Right renal cortex interstitium (tissue), 3 donors: Measurements from ENCODE around the gene SRPRA. TPM values are rescaled to one million over a fixed set of nuclear protein-coding genes. Genes with fewer than 3 reads are reported as not detected.

ENCODE experiments used
- DNase-seq, 3 donors: peaks; one replicate each; pipeline ENCODE4 v3.0.0-alpha.2; 2013; ENCODE audit warnings: low read depth in 3 of 3, low spot score in 2 of 3
- polyA plus RNA-seq, 3 donors: library from polyadenylated mRNA; unstranded; fragments of 120-200 nt; gene quantifications; one replicate each; pipeline ENCODE4 v1.2.1, GENCODE V29; 2013; ENCODE audit not compliant: insufficient read length in 3 of 3

Gene SRPRA
- polyA plus RNA-seq, 3 donors, result 75.6 to 82.6 (median 79.5) TPM

GRCh38 chr11:126233391-126233790 is 35.3 kb downstream of the SRPRA start:
- no peak for DNase-seq

- no peak for DNase-seq
Measured at GRCh38 chr11:126232683-126233082, 36.0 kb downstream of the SRPRA start.

- no peak for DNase-seq
Measured at GRCh38 chr11:126231725-126232459, 36.8 kb downstream of the SRPRA start.

DNA sequence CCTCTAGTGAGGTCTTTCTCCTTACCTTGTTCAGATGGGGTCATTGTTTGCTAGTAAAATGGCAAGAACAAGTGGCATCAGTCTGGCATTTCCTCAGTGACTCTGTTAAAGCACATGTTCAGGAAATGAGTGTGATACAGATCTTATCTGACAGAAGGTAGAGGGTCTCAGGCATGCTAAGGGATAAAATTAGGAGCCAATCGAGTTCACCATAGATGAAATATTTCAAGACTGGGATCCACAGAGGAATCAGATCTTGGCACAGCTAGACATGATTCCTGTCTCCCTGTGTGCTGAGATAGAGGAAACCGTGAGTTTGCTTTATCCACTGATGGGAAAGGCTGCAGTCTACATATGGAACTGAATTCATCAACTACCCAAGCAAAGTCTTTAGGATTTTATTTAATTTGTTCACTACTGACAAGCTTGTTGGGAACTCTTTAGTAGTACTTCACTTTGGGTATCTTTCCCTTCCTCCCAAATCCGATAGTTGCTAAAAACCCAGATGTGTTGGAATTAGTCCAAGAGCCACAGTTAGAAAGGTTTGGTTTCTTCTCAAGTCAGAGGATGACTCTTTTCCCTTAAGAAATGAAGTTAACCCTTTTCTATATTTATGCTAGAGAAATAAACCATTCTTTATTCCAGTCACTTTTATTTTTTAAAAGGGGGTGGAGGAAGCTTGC is 38.7 kb downstream of the SRPRA start:
- DNase-seq, result no peak

DNA sequence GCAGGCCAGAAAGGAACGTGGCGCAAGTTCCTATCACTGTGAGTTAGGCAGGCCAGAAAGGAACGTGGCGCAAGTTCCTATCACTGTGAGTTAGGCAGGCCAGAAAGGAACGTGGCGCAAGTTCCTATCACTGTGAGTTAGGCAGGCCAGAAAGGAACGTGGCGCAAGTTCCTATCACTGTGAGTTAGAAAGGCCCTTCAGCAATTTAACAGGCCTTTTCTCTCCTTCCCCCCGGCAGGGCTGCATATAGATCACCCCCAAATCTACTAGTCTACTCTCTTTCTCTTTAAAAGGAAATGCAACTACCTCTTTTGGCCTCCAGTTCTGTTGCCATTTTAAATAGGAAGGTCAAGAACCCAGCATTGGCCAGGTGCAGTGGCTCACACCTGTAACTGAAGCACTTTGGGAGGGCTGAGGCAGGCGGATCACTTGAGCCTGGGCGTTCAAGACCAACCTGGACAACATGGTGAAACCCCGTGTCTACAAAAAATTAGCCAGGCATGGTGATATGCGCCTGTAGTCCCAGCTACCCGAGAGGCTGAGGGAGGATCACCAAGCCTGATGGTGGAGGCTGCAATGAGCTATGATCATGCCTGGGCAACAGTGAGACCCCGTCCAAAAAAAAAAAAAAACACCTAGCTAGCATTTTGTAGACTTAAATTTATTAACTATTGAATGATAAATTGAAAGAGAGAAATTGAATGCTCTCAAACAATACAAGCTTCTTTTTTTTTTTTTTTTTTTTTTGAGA is 42.2 kb downstream of the SRPRA start:
- DNase-seq, result no peak

GRCh38 chr11:126225295-126225665 is 43.4 kb downstream of the SRPRA start:
- DNase-seq, result no peak

DNA sequence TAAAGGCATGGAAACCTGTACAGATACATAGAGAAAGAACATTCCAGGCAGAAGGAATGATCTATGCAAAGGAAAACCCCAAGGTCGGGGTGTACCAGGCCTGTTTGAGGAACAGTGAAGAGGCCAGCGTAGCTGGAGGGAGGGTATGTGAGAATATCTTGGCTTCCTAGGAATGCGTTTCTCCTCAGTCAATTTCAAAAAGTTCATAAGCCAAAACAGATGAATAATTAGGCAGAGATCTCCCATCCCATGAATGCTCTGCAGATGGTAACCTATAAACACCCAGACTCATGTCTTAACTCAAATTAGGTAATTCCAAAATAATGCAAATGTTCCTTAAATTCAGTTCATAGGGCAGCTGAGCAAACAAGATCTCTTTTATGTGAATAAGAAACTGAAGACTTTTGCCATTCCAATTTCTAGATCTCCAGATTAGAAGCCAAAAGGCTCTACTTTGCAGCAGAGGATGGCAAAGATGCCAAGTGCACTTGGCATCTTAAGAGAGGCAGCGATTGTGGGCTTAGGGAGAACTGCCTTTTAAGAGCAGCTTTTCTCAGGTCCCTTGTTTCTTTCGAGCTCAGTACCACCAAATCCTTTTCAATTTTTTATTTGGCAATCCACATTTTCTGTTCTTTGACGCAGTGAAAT is 43.9 kb downstream of the SRPRA start:
- no peak for DNase-seq

DNA sequence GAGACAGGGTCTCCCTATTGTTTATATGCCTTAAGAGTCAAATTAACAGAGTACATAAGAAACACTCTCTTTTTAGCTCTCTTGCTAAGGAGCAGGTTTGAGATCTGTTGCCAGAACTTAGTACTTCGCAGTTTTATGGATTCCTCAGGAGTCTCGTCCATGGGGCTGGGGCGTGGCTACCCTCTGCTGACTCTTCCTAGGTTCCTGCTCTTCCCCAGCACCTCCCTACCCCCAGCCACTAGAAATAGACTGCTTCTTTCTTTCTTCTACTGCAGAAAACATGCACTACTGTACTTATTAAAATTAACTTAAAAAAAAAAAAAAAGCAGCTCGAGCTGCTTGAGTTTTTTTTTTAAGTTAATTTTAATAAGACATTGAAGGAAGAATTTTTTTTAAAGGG is 49.1 kb downstream of the SRPRA start:
- DNase-seq, result no peak

- no peak for DNase-seq
Measured at GRCh38 chr11:126217491-126217890, 51.2 kb downstream of the SRPRA start.

- DNase-seq, result no peak
Measured at GRCh38 chr11:126216526-126217305, 52.0 kb downstream of the SRPRA start.

DNA sequence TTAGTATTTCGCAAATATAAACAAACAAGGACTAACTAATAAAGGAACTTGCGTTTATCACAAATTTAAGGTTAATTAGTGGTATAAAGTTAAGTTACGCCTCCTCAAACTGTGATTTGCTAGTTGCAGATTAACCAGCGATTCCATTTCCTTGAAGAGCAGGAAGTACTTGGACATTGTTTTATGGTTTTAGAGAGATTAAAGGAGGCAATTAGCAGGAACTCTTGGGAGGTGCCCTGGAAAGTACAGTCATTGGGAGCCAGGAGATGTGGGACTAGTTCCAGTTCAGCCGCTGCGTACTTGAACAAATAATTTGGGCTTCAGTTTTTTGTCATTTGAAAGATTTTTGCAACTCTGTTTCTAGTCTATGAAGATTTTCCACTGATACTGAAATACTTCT is 53.9 kb downstream of the SRPRA start:
- DNase-seq, result no peak

GRCh38 chr11:126214441-126214840 is 54.3 kb downstream of the SRPRA start:
- no peak for DNase-seq

Other genes with a start within 250 kb of the SRPRA start
- 10 to 100 TPM; 21.9 to 24.2 (median 23.7) TPM for gene CDON, start 206.0 kb downstream of the SRPRA start, polyA plus RNA-seq
- gene RPUSD4, start 57.2 kb downstream of the SRPRA start, polyA plus RNA-seq, result 10 to 100 TPM; 28.4 to 29.6 (median 28.4) TPM
- 10 to 100 TPM; 29.0 to 31.6 (median 30.6) TPM for gene FAM118B, start 57.1 kb downstream of the SRPRA start, polyA plus RNA-seq
- 10 to 100 TPM; 30.1 to 33.6 (median 31.9) TPM for gene FOXRED1, start 259 bp upstream of the SRPRA start, polyA plus RNA-seq
- 10 to 100 TPM in 2 of 3 donors, 1 to 10 TPM in 1; 9.0 to 10.7 (median 10.1) TPM for gene TIRAP, start 14.2 kb upstream of the SRPRA start, polyA plus RNA-seq
- 10 to 100 TPM; 13.9 to 17.0 (median 16.0) TPM for gene DCPS, start 35.2 kb upstream of the SRPRA start, polyA plus RNA-seq
- 10 to 100 TPM; 17.2 to 19.2 (median 18.4) TPM for gene ST3GAL4, start 86.8 kb upstream of the SRPRA start, polyA plus RNA-seq